Tibial nerve (tissue), 3 donors: ENCODE data around the gene GLT8D2.

Experiments
- CTCF ChIP-seq, 5 experiments: fragments of 200-600 bp in 3 of 5; fragments of 450-650 bp in 2 of 5; sonication (generic) in 3 of 5; IDR thresholded peaks; one replicate each; pipeline ENCODE4 v1.5.1; 2016 to 2019; ENCODE audit warnings: antibody characterized with exemption in 5 of 5, mild to moderate bottlenecking in 3 of 5, moderate library complexity in 2 of 5
- POLR2A ChIP-seq, 2 donors: fragments of 450-650 bp; IDR thresholded peaks; one replicate each; pipeline ENCODE4 v1.6.1; 2017; ENCODE audit warnings: antibody characterized with exemption in 2 of 2, mild to moderate bottlenecking in 2 of 2, moderate library complexity in 2 of 2

GRCh38 chr12:103965255-103965589 is 84.8 kb downstream of the GLT8D2 start:
- TF ChIP-seq CTCF (IDR thresholded peaks at IDR 0.05) = no peak
- TF ChIP-seq POLR2A (IDR thresholded peaks at IDR 0.05) = no peak
